T-helper 22 cell (primary cell): ENCODE results near the gene SPEM2.
A peak's percentile ranks its signal among the peaks of the same experiment; 100 is the strongest.

Experiments used
- DNase-seq: peaks from one replicate; pipeline ENCODE4 v3.0.0-alpha.2; 2020; ENCODE audit warnings: low read depth

The SPEM2 gene

GRCh38 chr17:7425316-7425715 is at the start of gene SPEM2:
TSS of gene SPEM2 (plus strand) at chr17:7425616. CDS start at chr17:7425689, 73 bp downstream.
- DNase-seq, result no peak

- no peak for DNase-seq
Observed at GRCh38 chr17:7379134-7379533, 46.3 kb upstream of the SPEM2 start.

- DNase-seq, result no peak
Observed at GRCh38 chr17:7380321-7380720, 45.1 kb upstream of the SPEM2 start.

- no peak for DNase-seq
Observed at GRCh38 chr17:7380855-7381683, 44.3 kb upstream of the SPEM2 start, which contains the start of gene TNK1. TSS of gene TNK1 (plus strand) at chr17:7381089. CDS start at chr17:7382927, 1,838 bp downstream.

- no peak for DNase-seq
Observed at GRCh38 chr17:7382901-7383300, 42.5 kb upstream of the SPEM2 start.

GRCh38 chr17:7383371-7383741 is 42.1 kb upstream of the SPEM2 start:
- no peak for DNase-seq

- DNase-seq, result peak; percentile 70
Observed at GRCh38 chr17:7383742-7384488, 41.5 kb upstream of the SPEM2 start.

- DNase-seq, result no peak
Observed at GRCh38 chr17:7384489-7385081, 40.8 kb upstream of the SPEM2 start.

- no peak for DNase-seq
Observed at GRCh38 chr17:7388856-7389255, 36.6 kb upstream of the SPEM2 start.

- DNase-seq, result no peak
Observed at GRCh38 chr17:7389924-7390910, 35.2 kb upstream of the SPEM2 start.

- no peak for DNase-seq
Observed at GRCh38 chr17:7391307-7391706, 34.1 kb upstream of the SPEM2 start.

GRCh38 chr17:7392696-7393612 is 32.5 kb upstream of the SPEM2 start:
- DNase-seq, result no peak

GRCh38 chr17:7393613-7394451 is 31.6 kb upstream of the SPEM2 start:
- peak; percentile 68 for DNase-seq

- DNase-seq, result peak; percentile 70
Observed at GRCh38 chr17:7394452-7395191, 30.8 kb upstream of the SPEM2 start, which contains the start of gene PLSCR3. TSS of gene PLSCR3 (minus strand) at chr17:7394525. CDS start at chr17:7394110, 415 bp downstream.

GRCh38 chr17:7396147-7396546 is 29.3 kb upstream of the SPEM2 start:
- no peak for DNase-seq

- no peak for DNase-seq
Observed at GRCh38 chr17:7398612-7399011, 26.8 kb upstream of the SPEM2 start.

- peak; percentile 14 for DNase-seq
Observed at GRCh38 chr17:7403043-7403726, 22.2 kb upstream of the SPEM2 start.

GRCh38 chr17:7403727-7403976 is 21.8 kb upstream of the SPEM2 start:
- DNase-seq, result no peak
